ENCODE measurements around the gene TIAM2.

DNA sequence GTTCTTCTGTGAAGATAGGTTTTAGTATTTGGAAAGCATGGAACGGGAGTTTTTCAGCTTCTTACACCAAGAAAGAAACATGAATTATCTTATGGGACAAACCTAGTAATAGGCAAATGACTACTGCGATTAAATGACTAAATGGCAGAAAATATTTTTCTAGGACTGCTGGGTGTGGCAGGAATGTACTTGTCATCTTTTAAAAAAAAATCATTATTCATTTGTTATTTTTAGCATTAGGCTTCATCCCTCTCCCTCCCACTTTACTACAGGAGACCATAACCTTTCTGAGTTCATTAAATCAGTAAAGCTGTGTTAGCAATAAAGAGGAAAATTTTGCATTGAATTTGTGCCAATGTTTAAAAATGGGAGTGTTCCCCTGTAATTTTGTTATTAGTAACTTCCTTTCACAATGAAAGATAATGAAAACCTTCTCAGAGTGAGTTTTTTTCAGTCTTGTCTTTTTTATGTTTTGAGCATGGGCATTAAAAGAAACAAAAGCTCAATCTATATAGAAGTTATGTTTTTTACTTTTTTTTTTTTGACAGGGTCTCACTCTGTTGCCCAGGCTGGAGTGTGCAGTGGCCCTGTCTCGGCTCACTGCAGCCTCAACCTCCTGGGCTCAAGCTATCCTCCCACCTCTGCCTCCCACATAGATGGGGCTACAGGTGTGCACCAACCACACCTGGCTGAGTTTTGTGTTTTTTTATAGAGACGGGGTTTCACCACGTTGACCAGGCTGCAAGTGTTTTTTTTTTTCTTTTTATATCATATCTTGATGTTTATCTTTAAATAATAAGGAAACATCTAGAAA is 163.1 kb downstream of the TIAM2 start:
- TF ChIP-seq, protein P1, sequence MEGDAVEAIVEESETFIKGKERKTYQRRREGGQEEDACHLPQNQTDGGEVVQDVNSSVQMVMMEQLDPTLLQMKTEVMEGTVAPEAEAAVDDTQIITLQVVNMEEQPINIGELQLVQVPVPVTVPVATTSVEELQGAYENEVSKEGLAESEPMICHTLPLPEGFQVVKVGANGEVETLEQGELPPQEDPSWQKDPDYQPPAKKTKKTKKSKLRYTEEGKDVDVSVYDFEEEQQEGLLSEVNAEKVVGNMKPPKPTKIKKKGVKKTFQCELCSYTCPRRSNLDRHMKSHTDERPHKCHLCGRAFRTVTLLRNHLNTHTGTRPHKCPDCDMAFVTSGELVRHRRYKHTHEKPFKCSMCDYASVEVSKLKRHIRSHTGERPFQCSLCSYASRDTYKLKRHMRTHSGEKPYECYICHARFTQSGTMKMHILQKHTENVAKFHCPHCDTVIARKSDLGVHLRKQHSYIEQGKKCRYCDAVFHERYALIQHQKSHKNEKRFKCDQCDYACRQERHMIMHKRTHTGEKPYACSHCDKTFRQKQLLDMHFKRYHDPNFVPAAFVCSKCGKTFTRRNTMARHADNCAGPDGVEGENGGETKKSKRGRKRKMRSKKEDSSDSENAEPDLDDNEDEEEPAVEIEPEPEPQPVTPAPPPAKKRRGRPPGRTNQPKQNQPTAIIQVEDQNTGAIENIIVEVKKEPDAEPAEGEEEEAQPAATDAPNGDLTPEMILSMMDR (IDR thresholded peaks at IDR 0.05): no peak
- TF ChIP-seq POLR2A (IDR thresholded peaks at IDR 0.05): no peak

Data from adrenal gland (tissue), 5 donors.